ENCODE results near the gene DSCAML1.

DNA sequence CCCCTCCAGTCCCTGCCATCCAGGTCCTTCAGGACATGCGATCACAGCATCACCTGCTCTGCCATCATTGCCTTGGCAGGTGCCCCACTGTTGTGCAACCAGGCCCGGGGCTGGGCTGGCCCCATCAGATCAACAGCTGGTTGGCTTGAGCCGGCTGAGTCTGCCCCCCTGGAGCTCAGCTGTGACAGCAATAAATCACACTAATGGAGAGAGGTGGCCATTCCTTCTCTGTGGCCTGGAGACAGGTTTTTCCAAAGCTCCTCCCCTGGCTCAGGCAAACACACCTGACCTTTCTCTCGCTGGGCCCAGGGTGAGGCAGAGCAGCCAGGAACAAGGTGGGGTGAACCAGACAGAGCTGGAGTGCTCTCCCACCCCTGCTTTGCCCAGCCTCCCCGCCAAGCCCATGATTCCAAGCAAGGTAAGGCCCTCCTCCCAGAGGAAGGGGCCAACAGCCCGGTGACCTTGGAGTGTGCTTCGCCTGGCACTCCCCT is 36.4 kb upstream of the DSCAML1 start:
- TF ChIP-seq MTA3 (IDR thresholded peaks at IDR 0.05; ENCODE audit: borderline replicate concordance, low read length) = no peak
- TF ChIP-seq POLR2AphosphoS5 (IDR thresholded peaks at IDR 0.05; ENCODE audit: low read length) = no peak
- no peak for TF ChIP-seq MTA2 (IDR thresholded peaks at IDR 0.05; ENCODE audit: low read depth)
- TF ChIP-seq JUND (IDR thresholded peaks at IDR 0.05; ENCODE audit: low read depth, low read length) = no peak
- TF ChIP-seq, protein P1, sequence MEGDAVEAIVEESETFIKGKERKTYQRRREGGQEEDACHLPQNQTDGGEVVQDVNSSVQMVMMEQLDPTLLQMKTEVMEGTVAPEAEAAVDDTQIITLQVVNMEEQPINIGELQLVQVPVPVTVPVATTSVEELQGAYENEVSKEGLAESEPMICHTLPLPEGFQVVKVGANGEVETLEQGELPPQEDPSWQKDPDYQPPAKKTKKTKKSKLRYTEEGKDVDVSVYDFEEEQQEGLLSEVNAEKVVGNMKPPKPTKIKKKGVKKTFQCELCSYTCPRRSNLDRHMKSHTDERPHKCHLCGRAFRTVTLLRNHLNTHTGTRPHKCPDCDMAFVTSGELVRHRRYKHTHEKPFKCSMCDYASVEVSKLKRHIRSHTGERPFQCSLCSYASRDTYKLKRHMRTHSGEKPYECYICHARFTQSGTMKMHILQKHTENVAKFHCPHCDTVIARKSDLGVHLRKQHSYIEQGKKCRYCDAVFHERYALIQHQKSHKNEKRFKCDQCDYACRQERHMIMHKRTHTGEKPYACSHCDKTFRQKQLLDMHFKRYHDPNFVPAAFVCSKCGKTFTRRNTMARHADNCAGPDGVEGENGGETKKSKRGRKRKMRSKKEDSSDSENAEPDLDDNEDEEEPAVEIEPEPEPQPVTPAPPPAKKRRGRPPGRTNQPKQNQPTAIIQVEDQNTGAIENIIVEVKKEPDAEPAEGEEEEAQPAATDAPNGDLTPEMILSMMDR (IDR thresholded peaks at IDR 0.05 in 2 of 3, conservative IDR thresholded peaks at IDR 0.05 in 1 of 3; ENCODE audit: control insufficient read depth in 2 of 3, extremely low read depth in 1 of 3, insufficient read depth in 1 of 3, low read depth in 3 of 3, low read length in 3 of 3) = no peak
- TF ChIP-seq EP300 (IDR thresholded peaks at IDR 0.05; ENCODE audit: borderline replicate concordance in 1 of 2, control insufficient read depth in 1 of 2, low read depth in 2 of 2, low read length in 2 of 2) = no peak

Measured in GM12878 (cell line).